IgD-negative memory B cell (primary cell): ENCODE measurements around the gene TOR2A. TPM values are rescaled to one million over a fixed set of nuclear protein-coding genes. Genes with fewer than 3 reads are reported as not detected.

Experiments used
- H3K27ac Mint-ChIP-seq, 3 donors: one replicate each; pipeline ENCODE4 v1.8.0; 2020 to 2022; ENCODE audit warnings: mild to moderate bottlenecking in 3 of 3, mixed read lengths in 3 of 3, moderate library complexity in 1 of 3
- H3K27me3 Mint-ChIP-seq: one replicate; pipeline ENCODE4 v1.8.0; 2021; ENCODE audit warnings: mixed read lengths
- H3K36me3 Mint-ChIP-seq: one replicate; pipeline ENCODE4 v1.8.0; 2020; ENCODE audit warnings: mild to moderate bottlenecking, mixed read lengths
- H3K4me1 Mint-ChIP-seq, 3 donors: one replicate each; pipeline ENCODE4 v1.8.0; 2020 to 2022; ENCODE audit warnings: mixed read lengths in 3 of 3, mild to moderate bottlenecking in 1 of 3
- H3K4me3 Mint-ChIP-seq, 4 donors: one replicate each; pipeline ENCODE4 v1.8.0; 2020 to 2022; ENCODE audit warnings: mild to moderate bottlenecking in 4 of 4, mixed read lengths in 4 of 4, moderate library complexity in 3 of 4
- H3K9me3 Mint-ChIP-seq, 3 donors: one replicate each; pipeline ENCODE4 v1.8.0; 2020 to 2021; ENCODE audit warnings: mixed read lengths in 3 of 3, mild to moderate bottlenecking in 1 of 3
- polyA plus RNA-seq: library from polyadenylated mRNA; unstranded; fragments of 300-500 nt; fragmentation: Illumina TruSeq; gene quantifications from one replicate; pipeline ENCODE4 v1.2.3, GENCODE V29; 2021

Gene TOR2A
- polyA plus RNA-seq, 1 donor from 2014 or later = 22.4 TPM

DNA sequence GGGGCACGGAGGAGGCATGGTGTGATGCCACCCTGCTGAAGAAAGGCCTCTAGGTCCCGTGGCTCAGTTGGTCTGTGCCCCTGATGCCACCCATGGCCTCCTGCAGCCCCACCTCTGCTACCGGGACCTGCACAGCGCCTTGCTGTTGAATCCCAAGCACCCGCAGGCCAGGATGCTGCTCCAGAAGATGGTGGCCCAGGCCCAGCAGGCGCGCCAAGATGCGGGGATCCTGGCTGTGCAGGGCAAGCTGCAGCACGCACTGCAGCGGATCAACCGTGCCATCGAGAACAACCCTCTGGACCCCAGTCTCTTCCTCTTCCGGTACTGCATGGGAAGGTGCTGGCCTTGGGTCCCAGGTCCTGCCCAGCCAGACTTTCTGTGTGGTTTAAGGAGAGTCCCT is 12.1 kb downstream of the TOR2A start:
- Mint-ChIP-seq H3K27ac (no peak overlapping the region), H3K4me3 (peak overlapping the region in 1 of 4 donors; percentile 17), H3K27me3 (peaks cover 4% of the 10 kb centered on the region), H3K4me1 (peaks cover 0 to 1% (median 0%) of the 10 kb centered on the region in 3 donors), H3K9me3 (no peaks in the 10 kb centered on the region), H3K36me3 (no peaks in the 10 kb centered on the region)

DNA sequence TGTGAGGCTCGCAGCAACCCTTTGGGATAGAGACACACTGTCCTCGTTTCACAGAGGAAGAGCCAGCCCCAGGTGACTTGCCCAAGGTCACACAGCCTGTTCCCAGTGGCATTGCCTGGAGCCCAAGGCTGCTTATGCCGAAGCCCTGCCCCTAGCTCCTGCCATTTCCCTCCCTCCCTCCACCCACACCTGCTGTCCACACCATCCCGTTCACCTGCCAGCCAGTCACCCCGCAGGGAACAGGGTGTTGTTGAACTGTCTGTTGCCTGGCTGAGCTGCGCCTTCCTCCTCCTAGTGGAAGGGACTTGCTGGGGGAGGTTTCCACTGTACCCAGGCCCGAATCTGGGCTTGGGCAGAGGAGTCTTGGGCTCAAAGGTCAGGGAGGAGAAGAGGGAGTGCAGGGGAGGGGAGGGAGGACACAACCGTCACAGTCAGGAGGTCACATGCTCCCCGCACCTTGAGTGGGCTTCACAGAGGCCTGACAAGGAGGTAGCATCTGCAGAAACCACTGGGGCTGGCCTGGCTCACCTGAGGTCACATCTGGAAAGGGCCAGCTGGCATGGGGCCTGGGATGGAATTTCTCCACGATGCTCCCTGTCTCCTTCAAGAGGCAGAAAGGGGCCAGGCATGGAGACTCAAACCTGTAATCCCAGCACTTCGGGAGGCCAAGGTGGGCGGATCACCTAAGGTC is 12.9 kb downstream of the TOR2A start:
- H3K36me3 Mint-ChIP-seq = no peaks in the 10 kb centered on the region
- peaks cover 4% of the 10 kb centered on the region for H3K27me3 Mint-ChIP-seq
- H3K9me3 Mint-ChIP-seq = no peaks in the 10 kb centered on the region
- H3K27ac Mint-ChIP-seq = peak overlapping the region in 1 of 3 donors; percentile 21
- H3K4me1 Mint-ChIP-seq = peaks cover 0 to 1% (median 0%) of the 10 kb centered on the region in 3 donors
- H3K4me3 Mint-ChIP-seq = no peak overlapping the region

DNA sequence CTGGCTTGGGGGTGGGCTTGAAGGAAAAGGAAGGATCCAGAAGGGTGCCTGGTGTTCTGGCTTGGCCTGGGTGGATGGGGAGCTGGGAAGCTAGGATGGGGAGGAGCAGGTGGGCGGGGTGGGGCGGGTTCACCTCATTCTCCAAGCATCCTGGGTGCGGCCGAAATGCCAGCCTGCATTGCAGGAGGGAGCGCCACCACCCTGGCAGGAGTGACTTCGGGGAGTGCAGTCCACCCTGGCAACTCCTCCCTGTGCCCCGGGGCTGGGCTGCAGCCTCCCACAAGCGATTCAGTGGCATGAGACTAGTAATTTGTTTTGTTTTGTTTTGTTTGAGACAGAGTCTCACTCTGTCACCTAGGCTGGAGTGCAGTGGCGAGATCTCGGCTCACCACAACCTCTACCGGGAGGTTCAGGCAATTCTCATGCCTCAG is 13.7 kb downstream of the TOR2A start:
- no peaks in the 10 kb centered on the region for H3K9me3 Mint-ChIP-seq
- H3K27ac Mint-ChIP-seq = no peak overlapping the region
- peaks cover 4% of the 10 kb centered on the region for H3K27me3 Mint-ChIP-seq
- peaks cover 0 to 1% (median 0%) of the 10 kb centered on the region in 3 donors for H3K4me1 Mint-ChIP-seq
- no peaks in the 10 kb centered on the region for H3K36me3 Mint-ChIP-seq
- no peak overlapping the region for H3K4me3 Mint-ChIP-seq

DNA sequence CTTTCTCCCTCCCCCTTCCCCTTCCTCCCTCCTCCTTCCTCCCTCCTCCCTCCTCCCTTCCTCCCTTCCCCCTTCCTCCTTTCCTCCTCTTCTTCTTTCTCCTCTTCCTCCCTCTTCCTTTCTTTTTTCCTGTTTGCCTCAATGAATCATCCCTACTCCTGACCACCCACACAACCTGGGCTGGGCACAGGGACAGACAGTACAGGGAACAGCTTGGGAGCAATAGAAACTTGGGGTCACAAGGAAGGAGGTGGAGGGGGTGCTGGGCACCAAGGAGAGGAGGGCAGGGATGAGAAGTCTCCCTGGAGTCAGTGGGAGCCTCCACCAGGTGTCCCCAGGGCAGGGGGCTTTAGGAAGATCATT is 14.2 kb downstream of the TOR2A start:
- no peaks in the 10 kb centered on the region for H3K9me3 Mint-ChIP-seq
- H3K4me3 Mint-ChIP-seq = peak overlapping the region in 1 of 4 donors; percentile 23
- H3K27ac Mint-ChIP-seq = no peak overlapping the region
- H3K36me3 Mint-ChIP-seq = no peaks in the 10 kb centered on the region
- H3K27me3 Mint-ChIP-seq = peaks cover 4% of the 10 kb centered on the region
- peaks cover 0 to 6% (median 2%) of the 10 kb centered on the region in 3 donors for H3K4me1 Mint-ChIP-seq

DNA sequence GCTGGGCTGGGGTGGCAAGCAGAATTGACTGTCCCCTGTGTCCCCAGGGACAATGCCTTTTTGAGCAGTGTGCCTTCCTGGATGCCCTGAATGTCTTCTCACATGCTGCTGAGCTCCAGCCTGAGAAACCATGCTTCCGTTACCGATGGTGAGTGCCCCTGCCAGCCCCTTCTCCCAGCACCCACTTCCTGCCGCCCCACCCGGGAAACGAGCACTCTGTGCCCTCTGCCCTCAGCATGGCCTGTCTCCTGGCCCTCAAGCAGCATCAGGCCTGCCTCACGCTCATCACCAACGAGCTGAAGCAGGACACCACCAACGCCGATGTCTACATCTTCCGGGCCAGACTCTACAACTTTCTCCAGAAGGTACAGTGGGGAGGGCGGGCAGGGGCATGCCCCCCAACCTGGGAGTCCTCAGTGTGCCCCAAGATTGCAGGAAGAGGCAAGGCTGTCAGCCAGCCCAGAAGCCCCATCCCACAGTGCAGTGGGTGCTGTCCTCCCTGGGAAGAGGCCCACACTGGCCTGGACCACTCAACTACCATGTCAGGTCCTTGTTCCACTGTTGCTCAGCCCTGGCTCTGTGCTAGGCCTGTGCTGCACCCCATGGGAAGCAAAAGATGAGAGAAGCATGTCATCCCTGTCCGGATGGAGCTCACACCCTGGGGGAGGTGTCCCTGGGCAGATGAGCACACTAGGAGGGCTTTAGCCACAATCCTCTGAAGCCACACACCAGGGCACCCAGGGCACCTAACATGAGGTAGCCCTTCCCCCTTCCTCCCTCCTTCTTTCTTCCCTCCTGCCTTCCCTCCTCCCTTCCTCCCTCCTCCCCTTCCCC is 14.8 kb downstream of the TOR2A start:
- H3K27me3 Mint-ChIP-seq = peaks cover 4% of the 10 kb centered on the region
- peak overlapping the region in 1 of 4 donors; percentile 3 for H3K4me3 Mint-ChIP-seq
- H3K4me1 Mint-ChIP-seq = peaks cover 0 to 6% (median 4%) of the 10 kb centered on the region in 3 donors
- H3K9me3 Mint-ChIP-seq = no peaks in the 10 kb centered on the region
- no peaks in the 10 kb centered on the region for H3K36me3 Mint-ChIP-seq
- H3K27ac Mint-ChIP-seq = peak overlapping the region in 1 of 3 donors; percentile 54

DNA sequence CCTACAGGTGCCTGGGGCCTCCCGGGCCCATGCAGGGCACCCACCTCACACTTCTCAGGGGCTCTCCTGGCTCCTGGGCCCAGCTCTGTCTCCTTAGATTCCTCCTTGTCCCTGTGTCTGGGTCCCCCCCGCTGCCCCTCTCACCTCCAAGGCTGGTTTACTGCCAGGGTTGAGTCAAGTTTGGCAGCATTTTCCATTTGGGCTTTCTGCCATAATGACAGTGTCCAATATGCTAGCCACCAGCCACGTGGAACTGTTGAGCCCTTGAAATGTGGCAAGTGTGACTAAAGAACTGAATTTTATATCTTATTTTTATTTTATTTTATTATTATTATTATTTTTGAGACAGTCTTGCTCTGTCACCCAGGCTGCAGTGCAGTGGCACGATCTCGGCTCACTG is 17.3 kb downstream of the TOR2A start:
- H3K27ac Mint-ChIP-seq = no peak overlapping the region
- H3K4me3 Mint-ChIP-seq = peak overlapping the region in 2 of 4 donors; percentile 45 to 68
- H3K27me3 Mint-ChIP-seq = peaks cover 4% of the 10 kb centered on the region
- H3K9me3 Mint-ChIP-seq = no peaks in the 10 kb centered on the region
- H3K4me1 Mint-ChIP-seq = peaks cover 0 to 9% (median 6%) of the 10 kb centered on the region in 3 donors
- no peaks in the 10 kb centered on the region for H3K36me3 Mint-ChIP-seq

DNA sequence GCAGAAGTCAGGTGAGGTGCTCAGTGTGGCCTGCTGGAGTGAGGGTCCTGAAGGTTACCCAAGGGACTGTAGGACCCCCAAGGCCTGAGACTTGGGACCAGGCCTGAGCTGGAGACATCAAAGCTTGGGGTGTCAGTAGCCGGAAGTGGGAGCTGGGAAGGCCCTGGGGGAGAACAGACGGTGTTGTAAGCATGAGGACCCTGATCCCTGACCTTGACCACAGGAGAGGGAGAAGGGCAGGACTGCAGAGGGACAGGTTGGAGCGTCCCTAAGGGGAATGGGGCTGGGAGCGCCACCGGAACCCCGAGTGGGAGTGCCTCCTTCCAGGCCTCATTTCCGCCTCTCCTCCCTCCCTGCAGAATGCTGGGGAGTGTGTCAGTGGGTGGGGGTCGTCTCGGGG is 18.7 kb downstream of the TOR2A start:
- Mint-ChIP-seq H3K27me3 (no peaks in the 10 kb centered on the region), H3K9me3 (no peaks in the 10 kb centered on the region), H3K27ac (peak overlapping the region in 2 of 3 donors; percentile 64 to 96), H3K4me3 (peak overlapping the region; percentile 82 to 97 (median 91)), H3K4me1 (peaks cover 0 to 9% (median 6%) of the 10 kb centered on the region in 3 donors), H3K36me3 (no peaks in the 10 kb centered on the region)

GRCh38 chr9:127715470-127716337 is 19.4 kb downstream of the TOR2A start, which contains the start of the genes PTRH1 and TTC16:
PTRH1 (minus strand) TSS chr9:127715663; CDS start chr9:127715639, 24 bp downstream.
TTC16 (plus strand) TSS chr9:127716079; CDS start chr9:127716146, 67 bp downstream.
- Mint-ChIP-seq H3K36me3 (no peaks in the 10 kb centered on the region), H3K27ac (peak within 1 kb of the TSS; percentile 64 to 96 (median 84)), H3K9me3 (no peaks in the 10 kb centered on the region), H3K4me3 (peak within 1 kb of the TSS; percentile 85 to 97 (median 96)), H3K4me1 (peaks cover 0 to 12% (median 6%) of the 10 kb centered on the region in 3 donors), H3K27me3 (no peaks in the 10 kb centered on the region)

DNA sequence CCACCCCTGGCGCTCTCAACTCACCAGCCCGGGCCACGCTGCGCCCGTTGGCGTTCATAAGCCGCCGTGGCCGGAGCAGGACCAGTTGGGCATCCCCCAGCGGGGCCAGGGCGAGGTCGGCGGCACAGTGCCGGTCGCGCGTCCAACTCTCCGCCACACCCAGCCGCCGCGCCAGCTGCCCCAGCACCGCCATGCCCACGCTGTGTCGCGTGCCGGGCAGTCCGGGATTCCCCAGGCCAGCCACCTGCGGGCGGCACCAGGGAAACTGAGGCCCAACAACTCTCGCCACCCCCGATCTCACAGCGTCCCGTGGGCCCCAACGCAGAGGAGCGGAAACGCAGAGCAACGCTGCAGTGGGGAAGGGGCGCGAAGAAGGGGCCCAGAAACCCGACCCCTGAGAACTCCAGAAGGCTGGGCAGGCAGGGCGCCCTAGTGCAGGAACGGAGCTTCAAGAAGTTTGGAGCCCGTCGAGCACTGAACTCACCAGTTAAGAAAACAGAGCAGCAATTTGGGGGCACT is 20.1 kb downstream of the TOR2A start:
- Mint-ChIP-seq H3K27me3 (no peaks in the 10 kb centered on the region), H3K9me3 (no peaks in the 10 kb centered on the region), H3K36me3 (peaks cover 4% of the 10 kb centered on the region), H3K4me1 (peaks cover 0 to 12% (median 6%) of the 10 kb centered on the region in 3 donors), H3K4me3 (peak overlapping the region; percentile 85 to 97 (median 96)), H3K27ac (peak overlapping the region; percentile 64 to 96 (median 84))

- Mint-ChIP-seq H3K36me3 (peaks cover 4% of the 10 kb centered on the region), H3K9me3 (no peaks in the 10 kb centered on the region), H3K27me3 (peaks cover under 1% of the 10 kb centered on the region), H3K27ac (peak overlapping the region in 1 of 3 donors; percentile 7), H3K4me1 (peaks cover 0 to 12% (median 6%) of the 10 kb centered on the region in 3 donors), H3K4me3 (peak overlapping the region; percentile 73 to 89 (median 84))
Measured at GRCh38 chr9:127714020-127714750, 20.9 kb downstream of the TOR2A start.

DNA sequence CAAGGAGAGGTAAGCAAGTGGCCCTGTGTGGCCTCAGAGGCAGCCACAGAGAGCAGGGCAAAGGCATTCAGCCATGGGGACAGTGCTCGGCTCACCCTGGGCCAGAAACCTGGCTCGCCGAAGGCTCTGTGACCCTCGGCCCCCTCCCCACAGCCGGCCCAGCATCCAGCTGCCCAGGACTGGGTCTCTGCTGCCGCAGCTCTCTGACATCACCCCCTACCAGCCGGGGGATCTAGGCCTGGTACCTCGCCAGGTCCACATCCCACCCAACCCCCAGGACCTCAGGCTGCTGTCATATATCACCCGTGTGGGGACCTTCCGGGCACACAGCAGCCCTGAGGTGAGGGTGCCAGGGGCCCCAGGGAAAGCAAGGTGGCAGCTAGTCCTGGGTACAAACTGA is 22.2 kb downstream of the TOR2A start:
- peaks cover 4% of the 10 kb centered on the region for H3K36me3 Mint-ChIP-seq
- no peak overlapping the region for H3K27ac Mint-ChIP-seq
- H3K9me3 Mint-ChIP-seq = no peaks in the 10 kb centered on the region
- H3K4me3 Mint-ChIP-seq = peak overlapping the region in 2 of 4 donors; percentile 28 to 63
- peaks cover 3% of the 10 kb centered on the region for H3K27me3 Mint-ChIP-seq
- peaks cover 0 to 12% (median 6%) of the 10 kb centered on the region in 3 donors for H3K4me1 Mint-ChIP-seq

GRCh38 chr9:127712371-127712770 is 22.7 kb downstream of the TOR2A start:
- Mint-ChIP-seq H3K4me3 (peak overlapping the region in 1 of 4 donors; percentile 55), H3K27ac (no peak overlapping the region)

GRCh38 chr9:127711831-127712274 is 23.2 kb downstream of the TOR2A start:
- Mint-ChIP-seq H3K27ac (no peak overlapping the region), H3K9me3 (no peaks in the 10 kb centered on the region), H3K36me3 (peaks cover 4% of the 10 kb centered on the region), H3K4me1 (peaks cover 0 to 16% (median 6%) of the 10 kb centered on the region in 3 donors), H3K4me3 (no peak overlapping the region), H3K27me3 (peaks cover 3% of the 10 kb centered on the region)

More at GRCh38 chr9:127712371-127712770, 22.7 kb downstream of the TOR2A start:
- Mint-ChIP-seq H3K27me3 (peaks cover 3% of the 10 kb centered on the region), H3K9me3 (no peaks in the 10 kb centered on the region), H3K36me3 (peaks cover 4% of the 10 kb centered on the region), H3K4me1 (peaks cover 0 to 15% (median 6%) of the 10 kb centered on the region in 3 donors)
